RPMI7951 (cell line): ENCODE results near the gene FRAT1. TPM values are rescaled to one million over a fixed set of nuclear protein-coding genes. Genes with fewer than 3 reads are reported as not detected.
A peak's percentile ranks its signal among the peaks of the same experiment; 100 is the strongest.
"Not testable (repeated sequence)": the region's sequence is repeated elsewhere in the genome, so short reads cannot be mapped to it uniquely, and the experiment has no call there.

Experiments
- DNase-seq: peaks from one replicate; pipeline ENCODE4 v3.0.0-alpha.2; 2012; ENCODE audit warnings: low read depth
- total RNA-seq: library from RNA; depleted of rRNA; stranded (reverse); fragments of >200 nt; shearing (Covaris generic); gene quantifications from 2 replicates; pipeline ENCODE4 v1.2.3, GENCODE V29; 2014; rRNA removed

The FRAT1 gene
- 0.60 and 1.7 TPM in 2 replicates for total RNA-seq

- DNase-seq = peak; percentile 81
Measured at GRCh38 chr10:97318772-97319651, at the start of gene FRAT1. FRAT1 (plus strand) TSS chr10:97319271; CDS start chr10:97319454, 183 bp downstream.

GRCh38 chr10:97270523-97271154 lies 48.4 kb upstream of the FRAT1 start:
- peak; percentile 30 for DNase-seq

- no peak for DNase-seq
Measured at GRCh38 chr10:97273700-97274099, 45.4 kb upstream of the FRAT1 start.

GRCh38 chr10:97274828-97275227 lies 44.2 kb upstream of the FRAT1 start:
- DNase-seq = no peak

GRCh38 chr10:97277551-97277950 lies 41.5 kb upstream of the FRAT1 start:
- DNase-seq = no peak

- peak; percentile 69 for DNase-seq
Measured at GRCh38 chr10:97278491-97278989, 40.5 kb upstream of the FRAT1 start.

GRCh38 chr10:97279121-97279815 lies 39.8 kb upstream of the FRAT1 start:
- peak; percentile 21 for DNase-seq

- no peak for DNase-seq
Measured at GRCh38 chr10:97280783-97281182, 38.3 kb upstream of the FRAT1 start.

GRCh38 chr10:97290076-97290475 lies 29.0 kb upstream of the FRAT1 start:
- DNase-seq = not testable (repeated sequence)

- DNase-seq = peak; percentile 31
Measured at GRCh38 chr10:97290576-97291356, 28.3 kb upstream of the FRAT1 start.

- DNase-seq = no peak
Measured at GRCh38 chr10:97291357-97292096, 27.5 kb upstream of the FRAT1 start.

GRCh38 chr10:97292097-97292861 lies 26.8 kb upstream of the FRAT1 start, which contains the start of gene ARHGAP19:
ARHGAP19 (minus strand) TSS chr10:97292637; CDS start chr10:97292627, 10 bp downstream.
- peak; percentile 98 for DNase-seq

- no peak for DNase-seq
Measured at GRCh38 chr10:97292862-97293198, 26.2 kb upstream of the FRAT1 start.

- DNase-seq = no peak
Measured at GRCh38 chr10:97297556-97298222, 21.4 kb upstream of the FRAT1 start.

- no peak for DNase-seq
Measured at GRCh38 chr10:97298223-97298571, 20.9 kb upstream of the FRAT1 start.

- no peak for DNase-seq
Measured at GRCh38 chr10:97300980-97301379, 18.1 kb upstream of the FRAT1 start.

- no peak for DNase-seq
Measured at GRCh38 chr10:97302088-97302791, 16.8 kb upstream of the FRAT1 start.

GRCh38 chr10:97307441-97307840 lies 11.6 kb upstream of the FRAT1 start:
- no peak for DNase-seq
